Epithelial cell of proximal tubule (primary cell): ENCODE data around the gene DBP. TPM values are rescaled to one million over a fixed set of nuclear protein-coding genes. Genes with fewer than 3 reads are reported as not detected.

Experiments
- DNase-seq: peaks from one replicate; pipeline ENCODE4 v3.0.0-alpha.2; 2011; ENCODE audit warnings: low read depth
- H3K4me3 ChIP-seq: 2 replicates; pipeline ENCODE4 v1.5.1; 2011; ENCODE audit warnings: low read depth, mild to moderate bottlenecking, low read length
- CTCF ChIP-seq: conservative IDR thresholded peaks from 2 replicates; pipeline ENCODE4 v1.5.1; 2012; ENCODE audit warnings: low read depth, mild to moderate bottlenecking, low read length
- total RNA-seq: library from RNA; depleted of rRNA; stranded (reverse); fragments of >200 nt; gene quantifications from 2 replicates; pipeline ENCODE4 v1.2.3, GENCODE V29; 2015

DBP gene
- total RNA-seq, 1 donor from 2014 or later, result 5.9 TPM

GRCh38 chr19:48678201-48678600 is 41.0 kb upstream of the DBP start:
- H3K4me3 ChIP-seq, result no peak overlapping the region
- DNase-seq, result no peak
- TF ChIP-seq CTCF, result no peak

GRCh38 chr19:48676887-48677286 is 39.7 kb upstream of the DBP start:
- DNase-seq, result no peak
- TF ChIP-seq CTCF, result no peak
- H3K4me3 ChIP-seq, result no peak overlapping the region

GRCh38 chr19:48676487-48676886 is 39.3 kb upstream of the DBP start:
- H3K4me3 ChIP-seq, result no peak overlapping the region
- no peak for TF ChIP-seq CTCF
- DNase-seq, result no peak

GRCh38 chr19:48674921-48675824 is 38.0 kb upstream of the DBP start:
- no peak overlapping the region for H3K4me3 ChIP-seq
- TF ChIP-seq CTCF, result peak; percentile 85
- no peak for DNase-seq

- H3K4me3 ChIP-seq, result no peak overlapping the region
- DNase-seq, result no peak
- TF ChIP-seq CTCF, result no peak
Observed at GRCh38 chr19:48674216-48674809, 37.1 kb upstream of the DBP start.

GRCh38 chr19:48673436-48674100 is 36.4 kb upstream of the DBP start:
- TF ChIP-seq CTCF, result no peak
- no peak for DNase-seq

More at GRCh38 chr19:48673436-48674100, 36.4 kb upstream of the DBP start:
- H3K4me3 ChIP-seq, result no peak overlapping the region
